ENCODE measurements around the gene PROSER1.

- no peak for TF ChIP-seq POLR2A (IDR thresholded peaks at IDR 0.05)
- TF ChIP-seq CTCF (IDR thresholded peaks at IDR 0.05) = no peak
- no peak for TF ChIP-seq POLR2AphosphoS5 (IDR thresholded peaks at IDR 0.05; ENCODE audit: insufficient read depth in 1 of 2, low read depth in 1 of 2)
Measured at GRCh38 chr13:39034085-39034484, 3.8 kb downstream of the PROSER1 start.

Data from vagina (tissue), 2 donors.